GM12872 (cell line): Measurements from ENCODE around the gene LDAF1.

Source experiments
- TF ChIP-seq, protein P1 (sequence below): IDR thresholded peaks from 3 replicates; pipeline ENCODE4 v1.5.1; 2011; ENCODE audit warnings: low read depth, mild to moderate bottlenecking, low read length, moderate library complexity; ENCODE audit not compliant: insufficient read depth

Gene LDAF1

DNA sequence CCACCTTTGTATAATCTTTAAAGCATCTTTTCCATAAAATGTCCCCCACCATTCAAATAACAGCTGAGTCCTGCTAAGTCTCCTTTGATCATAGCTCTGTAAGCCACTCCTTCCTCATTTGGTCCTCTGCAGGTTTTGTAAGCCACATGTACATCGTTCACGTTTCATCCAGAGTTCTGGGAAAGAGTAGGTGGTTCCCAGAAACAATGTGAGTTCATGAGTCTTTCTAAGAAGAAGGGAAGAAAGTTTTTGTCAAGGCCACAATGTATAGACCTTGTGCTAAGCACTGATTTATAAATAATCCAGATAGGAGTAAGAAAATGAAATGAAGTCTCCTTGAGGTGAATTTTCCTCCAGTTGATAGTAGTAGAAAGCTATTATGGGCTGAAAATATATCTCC lies 66.3 kb downstream of the LDAF1 start:
- TF ChIP-seq, protein P1, sequence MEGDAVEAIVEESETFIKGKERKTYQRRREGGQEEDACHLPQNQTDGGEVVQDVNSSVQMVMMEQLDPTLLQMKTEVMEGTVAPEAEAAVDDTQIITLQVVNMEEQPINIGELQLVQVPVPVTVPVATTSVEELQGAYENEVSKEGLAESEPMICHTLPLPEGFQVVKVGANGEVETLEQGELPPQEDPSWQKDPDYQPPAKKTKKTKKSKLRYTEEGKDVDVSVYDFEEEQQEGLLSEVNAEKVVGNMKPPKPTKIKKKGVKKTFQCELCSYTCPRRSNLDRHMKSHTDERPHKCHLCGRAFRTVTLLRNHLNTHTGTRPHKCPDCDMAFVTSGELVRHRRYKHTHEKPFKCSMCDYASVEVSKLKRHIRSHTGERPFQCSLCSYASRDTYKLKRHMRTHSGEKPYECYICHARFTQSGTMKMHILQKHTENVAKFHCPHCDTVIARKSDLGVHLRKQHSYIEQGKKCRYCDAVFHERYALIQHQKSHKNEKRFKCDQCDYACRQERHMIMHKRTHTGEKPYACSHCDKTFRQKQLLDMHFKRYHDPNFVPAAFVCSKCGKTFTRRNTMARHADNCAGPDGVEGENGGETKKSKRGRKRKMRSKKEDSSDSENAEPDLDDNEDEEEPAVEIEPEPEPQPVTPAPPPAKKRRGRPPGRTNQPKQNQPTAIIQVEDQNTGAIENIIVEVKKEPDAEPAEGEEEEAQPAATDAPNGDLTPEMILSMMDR: no peak

DNA sequence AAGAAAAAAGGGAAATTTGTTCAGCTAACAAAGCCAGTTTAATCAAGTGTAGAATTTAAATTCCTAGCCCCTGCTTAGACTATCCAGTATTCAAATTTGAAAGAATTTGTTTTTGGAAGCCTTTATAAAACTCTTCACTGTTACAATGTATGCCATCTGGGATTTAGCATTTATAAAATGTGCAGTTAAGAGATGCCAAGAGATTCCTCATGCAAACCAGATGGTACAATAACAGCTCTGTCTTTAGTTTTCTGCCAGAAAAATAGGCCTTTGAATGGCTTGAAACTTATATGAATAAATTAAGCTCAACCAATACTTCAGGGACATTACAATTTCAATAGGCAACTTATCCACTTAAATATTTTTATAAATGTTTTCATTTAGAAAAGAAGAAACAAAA lies 68.3 kb downstream of the LDAF1 start:
- TF ChIP-seq, protein P1: no peak

DNA sequence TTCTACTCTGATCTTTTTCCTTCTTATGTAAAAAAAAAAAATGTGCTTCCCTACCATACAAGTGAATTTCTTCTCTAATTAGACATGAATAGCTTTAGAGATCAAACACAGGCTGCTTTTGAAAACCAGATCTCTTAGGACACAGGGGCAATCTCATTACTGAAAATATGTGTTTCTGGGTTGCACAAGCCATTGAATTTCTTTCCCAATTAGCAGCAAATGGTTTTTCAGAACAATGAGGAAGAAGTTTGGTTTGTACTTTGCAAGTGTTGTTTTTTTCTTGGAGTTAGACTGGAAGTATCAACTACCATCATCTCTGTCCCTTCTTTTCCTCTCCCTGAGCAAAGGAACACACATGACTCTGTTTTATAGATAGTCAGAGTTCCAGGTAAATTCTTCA lies 69.4 kb downstream of the LDAF1 start:
- TF ChIP-seq, protein P1: no peak

DNA sequence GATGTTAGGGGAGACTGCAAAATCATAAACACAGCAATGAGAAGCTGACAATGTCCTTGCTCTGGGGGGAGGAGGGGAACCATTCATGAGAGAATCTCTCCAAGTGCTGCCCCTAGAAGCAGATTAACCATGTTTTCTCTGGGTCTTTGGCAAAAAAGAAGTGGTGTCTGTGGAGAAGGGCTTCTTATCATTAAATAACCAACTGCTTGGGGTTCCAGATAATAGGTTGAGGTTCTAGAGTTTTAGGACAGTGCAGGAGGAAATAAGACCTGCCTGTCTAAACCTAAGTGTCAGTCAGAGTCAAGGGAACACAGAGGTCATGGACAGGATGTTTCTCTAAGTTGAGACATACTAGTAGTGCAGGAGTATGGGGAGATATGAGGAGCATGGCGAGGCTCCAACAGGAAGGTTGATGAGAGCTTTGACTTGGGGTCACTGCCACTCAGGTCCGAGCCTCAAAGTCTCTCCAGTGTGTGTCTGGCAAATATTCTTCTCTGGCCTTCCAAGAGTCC lies 69.9 kb downstream of the LDAF1 start:
- TF ChIP-seq, protein P1: no peak
